Mesendoderm (in vitro differentiated cells): ENCODE results near the gene CMTM8.

Experiments used
- DNase-seq: peaks from one replicate; pipeline ENCODE4 v3.0.0; 2013
- H2AK5ac ChIP-seq: 2 replicates; pipeline ENCODE4 v1.6.1; 2013; ENCODE audit warnings: low read length, inconsistent platforms
- H2BK120ac ChIP-seq: 2 replicates; pipeline ENCODE4 v1.6.1; 2013; ENCODE audit warnings: low read depth, mild to moderate bottlenecking, low read length, moderate library complexity, mixed read lengths
- H2BK15ac ChIP-seq: replicated peaks from 2 replicates; pipeline ENCODE4 v1.6.1; 2013; ENCODE audit warnings: low read depth, mild to moderate bottlenecking, moderate library complexity
- H2BK5ac ChIP-seq: 2 replicates; pipeline ENCODE4 v1.6.1; 2013; ENCODE audit warnings: low read length, inconsistent platforms
- H3K18ac ChIP-seq: 2 replicates; pipeline ENCODE4 v1.6.1; 2013; ENCODE audit warnings: mild to moderate bottlenecking, low read length, mixed read lengths
- H3K23ac ChIP-seq: one replicate; pipeline ENCODE4 v1.6.1; 2013; ENCODE audit warnings: low read length
- H3K27ac ChIP-seq: 2 replicates; pipeline ENCODE4 v1.5.1; 2013; ENCODE audit warnings: low read depth, mild to moderate bottlenecking, inconsistent platforms, low read length, moderate library complexity
- H3K27me3 ChIP-seq: 2 replicates; pipeline ENCODE4 v1.6.1; 2013; ENCODE audit warnings: low read length, control low read depth, mild to moderate bottlenecking, inconsistent platforms; ENCODE audit not compliant: insufficient read depth, poor library complexity
- H3K36me3 ChIP-seq: 2 replicates; pipeline ENCODE4 v1.6.1; 2013; ENCODE audit warnings: low read length, inconsistent platforms; ENCODE audit not compliant: control insufficient read depth, insufficient read depth
- H3K4ac ChIP-seq: one replicate; pipeline ENCODE4 v1.6.1; 2013; ENCODE audit warnings: low read depth, mild to moderate bottlenecking, low read length, moderate library complexity
- H3K4me1 ChIP-seq: 2 replicates; pipeline ENCODE4 v1.6.1; 2013; ENCODE audit warnings: low read depth, low read length, inconsistent platforms; ENCODE audit not compliant: control insufficient read depth
- H3K4me2 ChIP-seq: 2 replicates; pipeline ENCODE4 v1.6.1; 2013; ENCODE audit warnings: low read length
- H3K4me3 ChIP-seq: 2 replicates; pipeline ENCODE4 v1.5.1; 2013; ENCODE audit warnings: mild to moderate bottlenecking, low read length
- H3K56ac ChIP-seq: one replicate; pipeline ENCODE4 v1.6.1; 2013; ENCODE audit warnings: low read length
- H3K79me1 ChIP-seq: 2 replicates; pipeline ENCODE4 v1.6.1; 2013; ENCODE audit warnings: low read length, inconsistent platforms
- H3K79me2 ChIP-seq: 2 replicates; pipeline ENCODE4 v1.6.1; 2013; ENCODE audit warnings: mild to moderate bottlenecking, low read length; ENCODE audit not compliant: control insufficient read depth, insufficient read depth
- H3K9ac ChIP-seq: 2 replicates; pipeline ENCODE4 v1.6.1; 2013; ENCODE audit warnings: low read length, inconsistent platforms
- H4K5ac ChIP-seq: one replicate; pipeline ENCODE4 v1.6.1; 2013; ENCODE audit warnings: low read length
- H4K8ac ChIP-seq: one replicate; pipeline ENCODE4 v1.6.1; 2013; ENCODE audit warnings: low read depth, mild to moderate bottlenecking, control low read depth, low read length, moderate library complexity
- WGBS: extraction: QIAGEN DNeasy Blood & Tissue Kit; methylation state at CpG from one replicate; pipeline ENCODE4 v1.1.7; 2013; ENCODE audit warnings: low lambda C conversion rate, missing lambda C conversion rate; ENCODE audit not compliant: insufficient coverage; ENCODE audit errors: extremely low coverage; 5-methylcytosine and 5-hydroxymethylcytosine counted together

CMTM8 gene

DNA sequence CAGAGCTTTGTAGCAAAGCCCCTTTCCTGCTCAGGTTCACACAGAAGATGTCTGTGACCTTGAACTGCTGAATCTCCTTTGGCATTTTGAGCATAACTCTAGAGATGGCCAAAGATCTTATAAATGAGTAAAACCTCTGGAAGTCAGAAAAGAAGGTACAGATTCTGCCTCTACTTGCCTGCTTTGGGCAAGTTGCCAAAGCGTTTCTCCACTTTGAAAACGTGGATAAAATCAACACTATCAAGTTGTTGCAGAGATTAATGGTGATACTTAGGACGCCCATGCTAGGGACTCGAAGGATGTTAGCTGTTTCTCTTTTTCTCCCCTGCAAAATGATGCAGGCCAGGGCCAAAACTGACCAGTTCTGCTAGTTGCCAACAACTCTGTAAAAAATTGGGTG, 85.1 kb downstream of the CMTM8 start:
- Histone ChIP-seq H3K56ac (no peak overlapping the region), H3K36me3 (no peaks in the 10 kb centered on the region), H3K4ac (no peak overlapping the region), H3K4me1 (peaks cover 15% of the 10 kb centered on the region), H3K79me1 (peaks cover 2% of the 10 kb centered on the region), H3K27ac (no peak overlapping the region), H2BK120ac (no peak overlapping the region), H2BK15ac (no peak overlapping the region), H3K9ac (no peak overlapping the region), H4K5ac (no peak overlapping the region), H2BK5ac (no peak overlapping the region), H3K27me3 (no peaks in the 10 kb centered on the region), H2AK5ac (no peak overlapping the region), H3K18ac (no peak overlapping the region), H3K79me2 (no peaks in the 10 kb centered on the region), H3K4me3 (no peak overlapping the region), H4K8ac (no peak overlapping the region), H3K23ac (no peak overlapping the region), H3K4me2 (no peak overlapping the region)
- WGBS: no CpG with 5 or more reads among the region's 4 CpGs
- no peak for DNase-seq

DNA sequence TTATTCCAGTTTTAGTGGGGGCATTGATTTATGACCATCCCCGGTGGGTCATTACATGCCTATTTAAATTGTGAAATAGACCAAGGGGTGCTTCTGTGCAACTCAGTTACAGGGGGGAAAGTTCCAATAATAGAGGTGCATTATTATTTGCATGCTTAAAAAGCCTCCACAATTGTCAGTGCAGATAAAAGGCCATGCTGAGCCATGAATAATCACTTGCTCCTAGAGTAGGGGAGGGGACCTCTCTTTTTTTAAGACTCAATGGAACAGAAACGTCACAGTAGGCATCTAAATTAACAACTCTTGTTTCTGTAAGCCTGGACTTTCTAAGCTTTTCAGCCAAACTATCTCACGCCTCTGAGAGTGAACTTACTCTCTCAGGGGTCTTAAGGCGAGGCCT, 86.7 kb downstream of the CMTM8 start:
- Histone ChIP-seq H3K79me1 (peaks cover 2% of the 10 kb centered on the region), H3K4me3 (no peak overlapping the region), H3K9ac (no peak overlapping the region), H3K4me2 (no peak overlapping the region), H3K36me3 (no peaks in the 10 kb centered on the region), H3K79me2 (no peaks in the 10 kb centered on the region), H2BK120ac (no peak overlapping the region), H3K4ac (no peak overlapping the region), H3K4me1 (peaks cover 15% of the 10 kb centered on the region), H2BK5ac (no peak overlapping the region), H3K56ac (no peak overlapping the region), H4K5ac (no peak overlapping the region), H4K8ac (no peak overlapping the region), H2BK15ac (no peak overlapping the region), H2AK5ac (no peak overlapping the region), H3K27me3 (no peaks in the 10 kb centered on the region), H3K23ac (no peak overlapping the region), H3K18ac (no peak overlapping the region), H3K27ac (no peak overlapping the region)
- WGBS: no CpG with 5 or more reads among the region's 4 CpGs
- no peak for DNase-seq

DNA sequence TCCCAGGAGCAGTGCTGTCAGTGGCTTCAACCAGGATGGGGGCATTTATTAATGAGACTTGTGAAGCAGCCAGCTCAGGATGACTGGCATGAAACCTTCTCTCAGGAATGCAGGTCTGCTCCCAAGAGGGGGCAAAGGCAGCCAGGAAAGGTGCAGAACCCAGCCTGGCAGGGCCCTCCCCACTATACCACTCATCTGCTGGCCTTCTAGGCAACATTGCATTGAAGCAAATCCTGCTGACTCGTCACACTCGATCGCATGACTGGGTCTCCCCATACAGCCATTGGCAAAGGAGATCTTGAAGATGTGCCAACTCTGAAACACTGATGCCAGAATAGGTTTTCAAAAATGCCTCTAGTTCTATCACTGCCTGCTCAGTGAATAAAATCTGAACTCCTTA, 87.4 kb downstream of the CMTM8 start:
- Histone ChIP-seq H3K79me1 (peaks cover 2% of the 10 kb centered on the region), H3K9ac (no peak overlapping the region), H4K5ac (no peak overlapping the region), H3K18ac (no peak overlapping the region), H3K56ac (peak overlapping the region; percentile 42), H2BK120ac (no peak overlapping the region), H3K27me3 (no peaks in the 10 kb centered on the region), H3K4me1 (peaks cover 12% of the 10 kb centered on the region), H3K36me3 (no peaks in the 10 kb centered on the region), H3K4me3 (no peak overlapping the region), H3K79me2 (no peaks in the 10 kb centered on the region), H3K4me2 (no peak overlapping the region), H3K4ac (no peak overlapping the region), H4K8ac (no peak overlapping the region), H2AK5ac (no peak overlapping the region), H2BK5ac (no peak overlapping the region), H3K27ac (peak overlapping the region; percentile 11), H2BK15ac (no peak overlapping the region), H3K23ac (no peak overlapping the region)
- no CpG with 5 or more reads among the region's 3 CpGs for WGBS
- DNase-seq: no peak

DNA sequence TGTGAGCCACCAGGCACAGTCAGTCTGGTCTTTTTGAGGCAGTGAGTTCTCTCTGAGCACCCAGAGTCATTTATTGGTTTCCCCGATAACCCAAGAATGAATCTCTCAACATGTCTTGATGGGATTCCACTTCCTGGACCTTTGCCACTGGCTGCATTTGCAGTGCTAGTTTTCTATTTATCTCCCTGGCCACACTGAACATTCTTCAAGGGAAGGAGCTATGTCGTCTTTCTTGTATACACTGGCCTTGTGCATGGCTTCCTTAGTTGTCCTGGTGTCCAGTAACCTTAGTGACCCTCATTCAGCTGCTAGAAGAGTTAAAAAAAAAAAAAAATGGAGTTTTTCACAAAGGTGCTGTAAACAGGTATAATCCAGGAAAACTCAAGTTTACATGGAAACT, 88.3 kb downstream of the CMTM8 start:
- Histone ChIP-seq H4K8ac (no peak overlapping the region), H3K79me2 (no peaks in the 10 kb centered on the region), H3K79me1 (peaks cover 1% of the 10 kb centered on the region), H2AK5ac (no peak overlapping the region), H3K4ac (no peak overlapping the region), H3K4me1 (peaks cover 7% of the 10 kb centered on the region), H2BK5ac (no peak overlapping the region), H2BK120ac (no peak overlapping the region), H3K56ac (no peak overlapping the region), H2BK15ac (no peak overlapping the region), H3K18ac (no peak overlapping the region), H3K9ac (no peak overlapping the region), H4K5ac (no peak overlapping the region), H3K27me3 (no peaks in the 10 kb centered on the region), H3K4me2 (no peak overlapping the region), H3K36me3 (no peaks in the 10 kb centered on the region), H3K27ac (no peak overlapping the region), H3K4me3 (no peak overlapping the region), H3K23ac (no peak overlapping the region)
- no CpG with 5 or more reads among the region's 2 CpGs for WGBS
- no peak for DNase-seq

DNA sequence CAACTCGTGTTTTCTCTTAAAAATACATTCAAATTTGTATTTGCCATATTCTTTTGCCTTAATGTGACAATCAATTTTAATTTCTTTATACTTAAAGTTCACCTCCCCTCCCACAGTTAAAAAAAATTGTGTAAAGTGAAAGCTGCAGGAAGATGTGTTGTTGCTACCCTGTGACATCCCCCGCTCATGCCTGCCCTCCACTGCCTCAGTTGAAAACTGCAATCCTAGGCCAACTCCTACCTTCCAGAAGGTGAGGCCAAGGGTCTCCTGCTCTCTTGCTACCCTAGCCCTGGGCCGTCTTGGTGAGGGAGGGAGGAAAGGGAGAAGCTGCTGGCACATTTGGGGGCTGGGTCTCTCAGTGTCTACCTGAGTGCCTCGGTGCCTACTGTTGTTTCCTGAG, 96.2 kb downstream of the CMTM8 start:
- Histone ChIP-seq H3K79me2 (no peaks in the 10 kb centered on the region), H4K5ac (no peak overlapping the region), H3K18ac (no peak overlapping the region), H3K4ac (no peak overlapping the region), H3K4me1 (peaks cover 2% of the 10 kb centered on the region), H3K9ac (no peak overlapping the region), H4K8ac (no peak overlapping the region), H3K23ac (no peak overlapping the region), H3K27me3 (no peaks in the 10 kb centered on the region), H2BK5ac (no peak overlapping the region), H3K4me3 (no peak overlapping the region), H2BK15ac (no peak overlapping the region), H3K36me3 (no peaks in the 10 kb centered on the region), H3K79me1 (no peaks in the 10 kb centered on the region), H2AK5ac (no peak overlapping the region), H3K27ac (no peak overlapping the region), H3K4me2 (no peak overlapping the region), H3K56ac (no peak overlapping the region), H2BK120ac (no peak overlapping the region)
- no CpG with 5 or more reads among the region's 4 CpGs for WGBS
- DNase-seq: peak; percentile 61

DNA sequence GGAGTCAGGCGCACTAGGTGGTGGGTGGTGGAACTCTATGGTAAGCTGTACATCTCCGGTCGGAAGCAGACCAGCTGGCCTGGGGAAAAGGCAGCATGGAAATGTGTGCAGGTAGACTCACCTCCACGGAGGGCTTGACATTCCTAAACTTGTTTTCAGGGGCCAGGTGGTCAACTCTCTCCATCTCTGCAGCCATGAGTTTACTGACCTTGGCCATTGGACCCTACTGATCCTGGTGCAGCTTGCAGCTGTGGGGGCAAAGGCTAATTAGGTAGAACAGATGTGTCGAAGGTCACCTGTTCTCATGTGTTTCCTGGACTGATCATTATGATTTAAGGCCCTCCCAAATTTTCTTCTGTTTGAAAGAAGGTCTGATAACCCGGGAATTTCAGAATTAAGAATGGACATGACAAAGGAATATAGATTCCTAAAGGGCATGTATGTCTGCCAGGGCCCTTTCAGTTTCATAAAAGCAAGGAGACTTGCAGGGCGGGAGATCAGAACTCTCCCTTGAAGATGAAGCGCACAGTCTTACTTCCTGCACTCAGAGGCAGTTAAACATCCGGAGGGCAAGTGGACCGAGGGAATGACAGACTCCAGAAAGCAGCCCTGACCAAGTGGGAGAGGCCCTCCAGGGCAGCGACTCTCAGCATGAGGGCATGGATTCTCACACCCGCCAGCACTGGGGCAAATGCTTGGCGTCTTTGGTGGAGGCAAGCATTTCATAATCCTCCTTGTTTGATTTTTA, 97.1 kb downstream of the CMTM8 start:
- H2AK5ac ChIP-seq: no peak overlapping the region
- H3K4me2 ChIP-seq: no peak overlapping the region
- H3K4me3 ChIP-seq: no peak overlapping the region
- no peak overlapping the region for H3K23ac ChIP-seq
- H3K27ac ChIP-seq: no peak overlapping the region
- no peak overlapping the region for H2BK15ac ChIP-seq
- no peak overlapping the region for H3K56ac ChIP-seq
- H4K8ac ChIP-seq: no peak overlapping the region
- H3K79me2 ChIP-seq: no peaks in the 10 kb centered on the region
- H3K27me3 ChIP-seq: no peaks in the 10 kb centered on the region
- peaks cover 2% of the 10 kb centered on the region for H3K4me1 ChIP-seq
- no peak overlapping the region for H3K9ac ChIP-seq
- no CpG with 5 or more reads among the region's 13 CpGs for WGBS
- no peak for DNase-seq
- H4K5ac ChIP-seq: no peak overlapping the region
- H3K79me1 ChIP-seq: no peaks in the 10 kb centered on the region
- no peak overlapping the region for H2BK5ac ChIP-seq
- H3K36me3 ChIP-seq: no peaks in the 10 kb centered on the region
- H3K18ac ChIP-seq: no peak overlapping the region
- no peak overlapping the region for H2BK120ac ChIP-seq
- H3K4ac ChIP-seq: no peak overlapping the region
